Pulmonary artery endothelial cell (primary cell): Measurements from ENCODE around the gene HMOX2. TPM values are rescaled to one million over a fixed set of nuclear protein-coding genes. Genes with fewer than 3 reads are reported as not detected.
A peak's percentile ranks its signal among the peaks of the same experiment; 100 is the strongest.

Source experiments
- DNase-seq: peaks from one replicate; pipeline ENCODE4 v3.0.0-alpha.2; 2011; ENCODE audit warnings: low read depth, low spot score
- total RNA-seq: library from RNA; depleted of rRNA; stranded (reverse); fragments of >200 nt; gene quantifications from 2 replicates; pipeline ENCODE4 v1.2.3, GENCODE V29; 2014

The HMOX2 gene
- total RNA-seq, 1 donor from 2014 or later = 143 TPM

DNA sequence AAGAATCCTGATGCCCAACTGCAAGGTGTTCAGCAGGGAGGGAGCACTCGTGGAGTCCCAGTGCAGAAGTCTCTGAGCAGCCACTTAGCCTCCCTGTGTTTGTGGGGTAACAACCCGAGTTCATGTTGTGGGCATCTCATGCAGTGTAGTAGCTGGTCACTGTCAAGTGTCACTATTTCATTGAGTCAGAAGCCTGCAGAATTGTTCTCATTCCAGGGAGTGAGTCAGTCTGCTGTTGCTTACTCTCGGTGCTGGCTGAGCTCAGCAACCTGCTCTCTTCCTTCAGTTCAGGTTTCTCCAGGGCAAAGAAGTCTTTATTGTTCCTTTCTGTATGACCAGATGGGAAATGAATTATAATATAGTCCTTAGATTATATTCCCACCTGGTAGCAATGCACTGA lies 24.1 kb downstream of the HMOX2 start:
- peak; percentile 62 for DNase-seq

DNA sequence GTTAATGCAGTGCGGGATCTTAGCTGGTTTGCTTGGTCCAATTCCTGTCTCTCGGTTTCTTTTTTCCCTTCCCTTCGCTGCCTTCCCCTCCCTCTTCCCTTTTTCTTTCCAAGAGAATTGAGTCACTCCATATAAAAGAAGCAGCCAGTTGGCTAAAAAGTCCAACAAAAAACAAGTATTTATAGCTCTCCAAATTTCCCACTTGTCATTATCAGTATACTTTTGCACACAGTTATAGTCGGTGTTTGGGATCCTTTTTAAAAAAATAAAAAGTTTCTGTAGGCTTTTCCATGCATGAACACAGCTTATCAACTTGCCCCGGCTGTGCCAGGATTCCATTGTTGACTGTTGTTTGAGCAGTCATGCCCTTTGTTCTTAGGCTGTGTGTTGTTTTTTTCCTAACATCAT lies 24.9 kb downstream of the HMOX2 start:
- peak; percentile 46 for DNase-seq

DNA sequence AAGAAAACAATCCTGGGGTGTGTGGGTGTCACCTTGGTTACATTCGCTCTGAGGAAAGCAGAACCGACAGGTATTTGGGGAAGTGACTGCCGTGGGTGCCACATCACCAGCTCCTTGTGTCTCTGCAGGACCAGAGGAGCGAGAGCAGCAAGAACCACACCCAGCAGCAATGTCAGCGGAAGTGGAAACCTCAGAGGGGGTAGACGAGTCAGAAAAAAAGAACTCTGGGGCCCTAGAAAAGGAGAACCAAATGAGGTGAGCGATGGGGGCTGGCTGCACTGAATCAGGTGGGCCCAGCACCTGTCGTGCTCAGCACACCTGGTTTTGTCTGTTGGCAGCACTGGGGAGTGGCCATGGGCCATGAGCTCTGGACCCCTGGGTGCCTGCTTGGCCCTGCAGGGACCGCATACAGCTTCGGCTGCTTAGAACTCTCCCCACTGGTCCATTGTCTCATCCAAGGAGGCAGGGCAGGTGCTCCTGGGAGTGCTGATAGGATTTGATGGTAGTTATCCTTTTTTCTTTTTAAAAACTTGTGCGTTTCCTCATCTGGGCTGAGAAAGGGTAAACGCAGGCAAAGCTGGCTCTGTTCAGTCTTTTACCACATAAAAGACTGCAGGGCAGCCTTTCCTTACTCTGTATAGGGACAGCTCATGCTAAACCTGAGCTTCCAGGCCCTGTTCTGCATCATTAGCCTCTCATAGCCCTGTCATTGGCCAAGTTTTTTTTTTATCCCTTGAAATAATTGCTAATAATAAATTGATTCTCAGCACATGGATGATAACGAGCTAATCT lies 29.4 kb downstream of the HMOX2 start:
- DNase-seq = no peak

DNA sequence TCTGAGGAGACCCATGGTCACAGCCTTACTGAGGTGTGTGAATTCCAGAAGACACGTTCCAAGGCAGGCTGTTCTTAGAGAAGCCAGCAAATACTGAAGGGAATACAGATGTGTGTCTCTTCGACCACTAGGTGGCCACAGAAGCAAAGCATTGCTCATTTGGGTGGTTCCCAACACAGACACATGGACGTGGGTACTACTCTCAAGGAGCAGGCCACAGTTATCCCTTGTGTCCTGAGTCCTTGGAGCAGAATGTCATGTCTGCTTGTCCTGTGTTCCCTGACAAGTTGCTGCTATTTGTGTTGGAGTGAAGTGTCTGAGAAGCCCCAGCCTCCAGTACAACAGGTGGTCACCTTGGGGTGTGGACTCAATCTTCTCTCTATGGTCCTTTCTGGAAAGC lies 30.3 kb downstream of the HMOX2 start:
- peak; percentile 57 for DNase-seq

DNA sequence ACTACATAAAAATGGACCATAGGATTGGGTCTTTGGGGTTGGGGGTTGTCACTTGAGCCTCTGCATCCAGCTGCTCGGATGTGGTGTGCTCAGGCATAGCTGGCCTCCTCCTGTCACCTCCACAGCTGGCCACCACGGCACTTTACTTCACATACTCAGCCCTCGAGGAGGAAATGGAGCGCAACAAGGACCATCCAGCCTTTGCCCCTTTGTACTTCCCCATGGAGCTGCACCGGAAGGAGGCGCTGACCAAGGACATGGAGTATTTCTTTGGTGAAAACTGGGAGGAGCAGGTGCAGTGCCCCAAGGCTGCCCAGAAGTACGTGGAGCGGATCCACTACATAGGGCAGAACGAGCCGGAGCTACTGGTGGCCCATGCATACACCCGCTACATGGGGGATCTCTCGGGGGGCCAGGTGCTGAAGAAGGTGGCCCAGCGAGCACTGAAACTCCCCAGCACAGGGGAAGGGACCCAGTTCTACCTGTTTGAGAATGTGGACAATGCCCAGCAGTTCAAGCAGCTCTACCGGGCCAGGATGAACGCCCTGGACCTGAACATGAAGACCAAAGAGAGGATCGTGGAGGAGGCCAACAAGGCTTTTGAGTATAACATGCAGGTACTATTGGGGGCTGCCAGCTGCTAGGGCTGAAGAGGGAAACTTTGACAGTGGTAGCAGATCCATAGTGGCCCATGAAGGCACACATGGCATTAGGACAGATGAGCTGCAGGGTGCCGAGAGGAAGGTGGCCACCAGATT lies 31.6 kb downstream of the HMOX2 start:
- DNase-seq = no peak

DNA sequence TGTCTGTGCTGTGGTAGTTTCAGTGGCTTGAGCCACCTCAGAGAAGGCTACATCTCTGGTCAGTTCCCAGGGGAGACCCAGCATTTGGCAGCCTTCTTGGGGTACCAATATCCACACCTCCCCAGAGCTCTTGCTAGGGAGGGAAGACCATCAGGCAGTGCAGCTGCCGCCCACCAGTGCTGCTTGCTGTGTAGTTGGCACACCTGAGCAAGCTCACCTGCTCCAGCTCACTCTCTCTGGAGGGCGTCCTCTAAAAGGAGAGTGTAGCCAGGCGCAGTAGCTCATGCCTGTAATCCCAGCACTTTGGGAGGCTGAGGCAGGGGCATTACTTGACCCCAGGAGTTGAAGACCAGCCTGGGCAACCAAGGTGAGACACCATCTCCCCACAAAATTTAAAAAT lies 32.6 kb downstream of the HMOX2 start:
- no peak for DNase-seq

DNA sequence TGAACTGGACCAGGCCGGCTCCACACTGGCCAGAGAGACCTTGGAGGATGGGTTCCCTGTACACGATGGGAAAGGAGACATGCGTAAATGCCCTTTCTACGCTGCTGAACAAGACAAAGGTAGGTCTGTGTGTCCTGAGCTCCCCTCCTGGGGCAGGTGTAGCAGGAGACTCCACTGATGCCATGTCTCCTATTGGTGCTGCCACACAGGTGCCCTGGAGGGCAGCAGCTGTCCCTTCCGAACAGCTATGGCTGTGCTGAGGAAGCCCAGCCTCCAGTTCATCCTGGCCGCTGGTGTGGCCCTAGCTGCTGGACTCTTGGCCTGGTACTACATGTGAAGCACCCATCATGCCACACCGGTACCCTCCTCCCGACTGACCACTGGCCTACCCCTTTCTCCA lies 33.2 kb downstream of the HMOX2 start:
- DNase-seq = no peak

DNA sequence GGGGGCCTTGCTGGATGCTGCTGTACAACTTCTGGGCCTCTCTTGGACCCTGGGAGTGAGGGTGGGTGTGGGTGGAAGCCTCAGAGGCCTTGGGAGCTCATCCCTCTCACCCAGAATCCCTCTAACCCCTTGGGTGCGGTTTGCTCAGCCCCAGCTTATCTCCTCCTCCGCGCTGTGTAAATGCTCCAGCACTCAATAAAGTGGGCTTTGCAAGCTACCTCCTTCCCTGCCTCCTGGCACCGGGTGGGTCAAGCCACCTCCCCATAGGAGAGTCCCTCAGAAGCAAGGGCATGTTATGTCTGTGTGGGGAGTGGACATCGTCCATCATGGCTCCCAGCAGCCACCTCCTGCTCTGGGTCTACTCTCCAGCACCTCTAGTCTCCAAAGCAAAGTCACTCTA lies 33.9 kb downstream of the HMOX2 start:
- no peak for DNase-seq

DNA sequence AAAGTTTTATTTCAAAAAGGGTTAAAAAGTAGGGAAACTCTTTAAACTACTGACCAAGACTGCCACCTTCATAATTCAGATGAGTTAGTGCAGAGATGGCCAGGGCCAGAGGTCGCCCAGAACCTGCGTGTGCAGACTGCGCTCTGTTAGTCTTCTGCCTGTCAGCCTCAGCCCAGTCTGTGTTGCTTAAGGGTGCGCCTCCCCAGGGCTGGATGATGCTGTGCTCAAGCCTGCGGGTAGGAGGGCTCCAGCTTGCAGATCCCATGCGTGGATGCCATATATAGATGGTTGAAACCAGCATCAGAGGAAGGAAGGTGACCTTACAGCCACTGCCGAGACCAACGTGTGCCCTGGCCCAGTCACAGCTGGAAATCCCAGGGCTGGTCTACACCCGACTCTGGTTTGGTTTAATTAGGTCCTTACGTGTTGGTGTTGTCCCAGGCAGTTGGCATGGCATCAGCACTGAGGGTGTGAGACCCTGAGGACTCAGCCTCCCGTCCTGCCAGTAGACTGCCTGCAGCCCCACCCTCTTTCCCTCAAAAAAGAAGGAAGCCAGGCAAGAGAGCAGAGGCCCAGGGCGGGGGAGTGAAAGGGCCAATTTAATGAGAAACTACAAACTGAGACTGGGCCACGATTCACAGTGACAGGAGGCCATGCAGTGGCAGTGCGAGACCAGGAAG lies 34.7 kb downstream of the HMOX2 start:
- no peak for DNase-seq

DNA sequence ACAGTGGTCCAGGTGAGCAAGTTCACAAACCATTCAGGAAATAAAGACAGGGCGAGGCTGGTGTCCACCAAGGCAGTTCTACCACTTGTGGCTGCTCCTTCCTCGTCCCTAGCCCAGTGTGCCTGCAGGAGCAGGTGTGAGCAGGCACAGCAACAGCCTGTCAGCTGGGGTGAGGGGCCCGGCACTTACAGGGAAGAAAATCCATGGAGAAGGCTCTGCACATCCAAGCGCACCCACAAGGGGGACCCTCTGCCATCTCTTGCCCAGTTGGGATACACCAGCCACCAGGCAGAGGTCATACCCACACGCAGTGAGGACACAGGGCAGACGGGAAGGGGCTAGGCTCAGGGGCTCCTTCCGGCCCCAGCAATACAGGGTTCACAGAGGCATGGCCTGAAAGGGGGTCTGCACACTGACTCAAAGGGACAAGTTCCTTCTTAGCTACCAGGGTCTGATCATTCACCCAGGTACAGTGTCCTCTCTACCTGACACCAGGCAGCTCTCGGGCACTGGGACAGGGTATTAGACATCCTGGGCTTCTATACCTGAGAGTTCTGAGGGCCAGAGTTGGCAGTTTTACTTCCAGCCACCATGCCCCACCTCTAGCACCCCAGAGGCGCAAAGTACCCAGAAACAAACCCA lies 35.4 kb downstream of the HMOX2 start:
- DNase-seq = peak; percentile 17

DNA sequence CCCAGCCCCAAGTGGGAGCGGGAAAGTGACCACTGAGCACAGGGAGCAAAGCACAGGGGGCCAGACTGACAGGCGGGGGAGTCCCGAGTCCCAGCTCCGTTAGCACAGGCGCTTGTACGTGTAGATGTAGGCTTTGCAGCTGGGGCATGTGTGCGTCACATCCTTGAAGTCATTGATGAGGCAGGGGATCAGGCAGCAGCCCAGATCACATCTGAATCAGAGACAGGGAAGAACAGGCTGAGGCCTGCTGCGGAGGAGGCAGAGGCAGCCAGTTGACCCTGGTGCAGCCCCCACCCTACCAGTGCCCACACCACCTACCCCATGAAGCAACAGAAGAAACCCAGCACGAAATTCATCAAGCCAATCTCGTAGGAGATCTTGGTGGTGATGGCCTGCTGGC lies 36.3 kb downstream of the HMOX2 start:
- no peak for DNase-seq

DNA sequence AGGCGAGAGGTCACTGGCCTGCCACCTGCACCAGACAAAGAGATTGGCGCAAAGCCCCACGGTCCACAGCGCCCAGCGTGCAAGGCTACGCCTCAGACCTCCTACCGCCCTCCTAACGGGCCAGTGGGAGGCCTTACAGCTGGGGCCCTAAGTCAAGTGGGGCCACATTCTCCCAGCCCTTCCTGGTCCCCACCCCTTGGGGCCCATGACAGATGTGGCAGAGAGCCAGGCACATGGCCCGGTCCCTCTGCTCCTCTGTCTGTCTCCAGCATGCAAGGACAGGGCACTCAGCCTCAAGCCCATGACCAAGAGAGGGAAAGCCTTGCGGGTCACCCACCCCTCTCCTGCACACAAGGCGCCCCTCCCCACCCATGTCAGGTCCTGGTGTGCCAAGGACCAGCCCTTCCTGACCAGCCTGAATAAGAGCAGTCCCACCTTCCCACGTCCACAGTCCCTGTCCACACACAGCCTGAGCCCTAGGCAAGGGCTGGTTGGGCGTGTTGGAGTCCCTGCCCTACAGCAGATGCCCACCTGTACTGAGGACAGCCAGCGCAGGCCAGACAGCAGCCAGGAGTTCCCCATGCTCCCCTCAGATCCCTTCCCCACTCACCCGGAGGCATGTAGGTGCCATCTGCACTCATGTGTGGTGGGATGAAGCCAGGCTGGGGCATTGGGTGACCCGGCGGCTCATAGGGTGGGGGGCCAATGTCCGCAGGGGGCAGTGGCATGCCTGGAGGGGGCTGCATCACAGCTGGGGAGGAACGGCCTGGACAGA lies 37.1 kb downstream of the HMOX2 start:
- DNase-seq = no peak

DNA sequence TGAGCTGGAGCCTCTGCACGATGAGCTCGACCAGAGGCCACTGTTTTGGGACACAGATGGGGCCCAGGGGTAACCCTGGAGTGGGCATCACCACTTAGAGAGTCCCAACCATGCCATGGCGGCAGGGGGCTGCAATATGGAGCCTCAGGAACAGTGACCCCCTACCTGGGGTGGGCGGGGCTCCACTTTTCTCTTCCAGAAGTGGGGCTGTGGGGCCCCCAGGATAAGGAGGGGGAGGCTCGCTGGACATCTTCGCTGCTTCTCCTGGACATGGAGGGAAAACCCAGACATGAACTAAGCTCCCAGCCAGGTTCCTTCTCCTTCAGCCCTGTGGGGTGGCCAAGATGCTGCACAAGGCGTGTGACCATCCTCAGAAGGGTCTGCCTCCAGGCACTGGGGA lies 37.7 kb downstream of the HMOX2 start:
- no peak for DNase-seq

DNA sequence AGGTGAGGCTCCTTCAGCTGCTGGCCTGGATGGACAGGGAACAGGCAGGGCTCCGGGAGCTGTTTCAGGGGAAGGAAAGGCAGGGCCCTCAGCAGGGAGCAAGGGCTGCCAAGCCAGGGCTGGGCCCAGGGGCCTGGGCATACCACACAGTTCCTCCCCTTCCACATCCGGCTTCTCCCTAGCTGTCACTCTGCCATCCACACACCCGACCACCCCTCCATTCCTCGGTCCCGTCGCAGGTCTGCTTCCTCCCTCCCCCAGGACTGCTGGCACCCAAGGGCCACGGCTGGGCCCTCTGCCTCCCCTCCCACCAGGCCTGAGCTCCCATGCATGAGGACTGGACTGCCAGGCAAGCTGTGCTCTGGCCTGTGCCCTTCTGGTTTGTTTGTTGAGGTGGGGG lies 38.4 kb downstream of the HMOX2 start:
- no peak for DNase-seq

DNA sequence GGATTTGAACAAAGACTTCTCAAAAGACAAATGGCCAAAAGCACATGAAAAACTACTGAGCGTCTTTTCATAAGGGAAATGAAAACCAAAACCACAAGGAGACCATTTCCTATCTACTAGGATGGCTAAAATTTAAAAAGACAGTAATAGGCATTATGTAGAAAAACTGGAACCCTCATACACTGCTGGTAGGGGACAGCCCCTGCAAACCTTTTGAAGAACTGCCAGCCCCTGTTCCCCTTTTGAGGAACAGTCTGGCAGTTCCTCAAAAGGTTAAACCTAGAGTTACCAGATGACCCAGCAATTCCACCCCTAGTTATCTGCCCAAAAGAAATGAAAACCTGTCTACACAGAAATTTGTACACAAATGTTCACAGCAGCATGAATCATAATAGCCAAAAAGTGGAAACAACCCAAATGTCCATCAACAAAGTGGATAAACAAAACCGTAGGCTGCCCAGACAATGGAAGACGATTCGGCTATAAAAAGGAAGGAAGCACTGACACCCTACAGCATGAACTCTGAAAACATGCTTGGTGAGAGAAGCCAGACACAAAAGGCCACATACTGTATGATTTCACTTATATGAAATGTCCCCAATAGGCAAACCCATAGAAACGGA lies 39.5 kb downstream of the HMOX2 start:
- peak; percentile 64 for DNase-seq

DNA sequence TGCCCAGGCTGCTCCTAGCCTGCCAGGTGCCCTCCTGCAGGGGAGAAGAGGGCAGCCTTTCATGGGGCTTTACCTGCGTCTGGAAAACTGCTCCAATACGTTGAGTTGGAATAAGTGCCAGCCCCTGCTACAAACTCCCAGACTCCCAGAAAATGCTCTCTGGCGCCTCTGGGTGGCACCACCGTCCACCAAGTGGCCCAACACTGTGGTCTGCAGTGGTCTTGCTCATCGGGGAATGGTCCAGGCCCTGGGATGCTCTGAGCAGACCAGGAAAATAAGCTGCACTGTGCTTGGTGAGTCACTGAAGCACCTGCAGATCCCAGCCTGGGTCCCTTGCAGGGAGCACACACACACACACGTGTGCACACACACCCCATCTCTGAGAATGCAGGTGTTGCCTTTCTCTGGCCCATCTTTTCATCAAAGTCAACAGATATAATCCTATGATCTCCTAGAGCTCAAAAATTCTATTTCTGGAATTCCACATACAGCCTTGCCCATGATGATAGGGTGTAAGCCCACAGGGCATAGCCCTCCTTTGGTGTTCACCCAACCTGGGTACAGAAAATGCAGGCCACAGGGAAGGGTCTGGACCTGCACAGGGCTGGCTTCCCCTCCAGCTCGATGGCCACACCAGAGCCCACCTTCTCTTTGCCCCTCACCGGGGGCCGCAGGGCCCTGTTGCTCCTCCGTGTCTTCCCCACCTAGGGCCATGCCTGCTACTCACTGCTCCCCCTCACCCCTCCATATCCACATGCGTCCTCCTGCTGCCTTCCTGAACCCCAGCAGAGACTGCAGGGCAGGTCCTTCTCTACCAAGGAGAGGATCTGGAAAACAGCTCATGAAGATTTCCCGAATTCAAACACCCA lies 41.8 kb downstream of the HMOX2 start:
- no peak for DNase-seq

DNA sequence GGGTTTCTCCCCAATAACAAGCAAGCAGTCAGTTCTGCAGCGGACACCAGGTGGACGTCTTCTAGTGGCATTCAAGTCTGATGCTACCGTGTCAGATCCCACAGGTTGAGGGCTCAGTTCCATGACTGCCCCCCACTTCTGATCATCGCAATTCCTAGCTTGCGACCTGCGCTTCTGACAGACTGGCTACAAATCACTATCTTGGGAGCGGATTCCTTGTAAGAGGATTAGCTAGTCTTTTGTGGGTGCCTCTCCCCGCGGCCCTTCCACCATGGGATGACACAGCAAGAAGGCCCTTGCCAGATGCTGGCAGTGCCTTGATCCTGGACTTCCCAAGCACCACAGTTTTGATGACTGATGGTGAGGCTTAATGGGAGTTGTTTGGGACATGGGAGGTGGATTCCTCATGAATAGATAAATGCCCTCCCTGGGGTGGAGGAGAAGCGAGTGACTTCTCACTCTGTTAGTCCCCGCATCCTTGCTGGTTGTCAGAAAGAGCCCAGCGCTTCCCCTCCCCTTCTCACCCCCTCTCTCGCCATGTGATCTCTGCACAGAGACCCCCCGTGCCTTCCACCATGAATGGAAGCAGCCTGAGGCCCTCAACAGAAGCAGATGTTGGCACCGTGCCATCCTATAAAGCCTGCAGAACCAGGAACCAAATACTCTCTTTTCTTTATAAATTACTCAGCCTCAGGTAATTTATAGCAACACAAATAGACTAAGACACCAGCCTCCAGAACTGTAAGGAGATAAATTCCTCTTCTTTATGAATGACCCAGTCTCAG lies 43.3 kb downstream of the HMOX2 start:
- no peak for DNase-seq

DNA sequence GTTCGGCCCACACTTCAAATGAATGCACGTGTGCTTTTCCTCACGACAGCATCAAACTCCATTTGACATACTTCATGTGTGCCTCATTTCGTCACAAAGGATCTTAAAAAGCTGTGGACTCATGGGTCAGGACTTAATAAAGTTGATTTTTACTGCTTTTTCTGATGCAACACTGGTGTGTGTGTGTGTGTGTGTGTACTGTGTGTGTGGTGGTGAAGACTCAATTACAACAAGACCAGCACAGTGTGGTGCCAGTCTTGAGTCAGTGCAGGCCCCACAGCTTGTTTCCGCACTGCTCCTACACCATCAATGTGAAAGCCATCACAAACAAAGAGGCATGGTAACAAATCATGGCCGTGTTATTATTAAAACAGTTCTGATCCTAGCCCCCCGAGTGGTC lies 44.7 kb downstream of the HMOX2 start:
- no peak for DNase-seq

DNA sequence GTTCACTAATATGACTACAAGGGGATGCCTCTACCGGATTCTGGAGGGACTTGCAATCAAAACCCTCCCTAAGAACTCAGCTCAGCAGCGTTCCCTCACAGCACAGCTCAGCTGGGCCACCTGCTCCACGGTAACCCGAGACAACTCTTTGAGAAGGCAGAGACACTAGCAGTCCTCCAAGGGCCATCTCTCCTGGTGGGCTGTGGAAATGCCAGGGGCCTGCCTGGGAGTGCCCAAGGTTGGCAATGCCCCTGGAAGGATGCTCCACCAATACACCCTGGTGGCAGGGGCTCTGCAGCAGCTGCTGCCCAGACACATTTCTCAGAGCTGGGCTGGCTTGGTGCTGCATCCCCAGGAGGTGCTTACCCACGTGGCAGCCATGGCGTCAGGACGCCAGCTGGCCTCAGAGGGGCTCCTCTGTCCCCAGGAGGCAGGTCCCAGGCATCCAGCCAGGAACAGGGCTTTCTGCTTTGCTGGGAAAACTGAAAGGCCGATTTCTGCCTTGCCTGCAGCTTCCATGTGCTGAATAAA lies 45.9 kb downstream of the HMOX2 start:
- no peak for DNase-seq
